A549 treated with Mapracorat at 1 μM for 4 hours (cell line): ENCODE results near the gene MAN2B2. TPM values are rescaled to one million over a fixed set of nuclear protein-coding genes. Genes with fewer than 3 reads are reported as not detected.

Experiments used
- total RNA-seq: library from RNA; stranded (reverse); fragments of 200-300 nt; extraction: Qiagen RNA extraction; gene quantifications from 5 replicates; pipeline ENCODE4 v1.2.3, GENCODE V29; 2022

The MAN2B2 gene
- total RNA-seq = 8.4 to 11.0 TPM (median 9.6 TPM) in 5 replicates

DNA sequence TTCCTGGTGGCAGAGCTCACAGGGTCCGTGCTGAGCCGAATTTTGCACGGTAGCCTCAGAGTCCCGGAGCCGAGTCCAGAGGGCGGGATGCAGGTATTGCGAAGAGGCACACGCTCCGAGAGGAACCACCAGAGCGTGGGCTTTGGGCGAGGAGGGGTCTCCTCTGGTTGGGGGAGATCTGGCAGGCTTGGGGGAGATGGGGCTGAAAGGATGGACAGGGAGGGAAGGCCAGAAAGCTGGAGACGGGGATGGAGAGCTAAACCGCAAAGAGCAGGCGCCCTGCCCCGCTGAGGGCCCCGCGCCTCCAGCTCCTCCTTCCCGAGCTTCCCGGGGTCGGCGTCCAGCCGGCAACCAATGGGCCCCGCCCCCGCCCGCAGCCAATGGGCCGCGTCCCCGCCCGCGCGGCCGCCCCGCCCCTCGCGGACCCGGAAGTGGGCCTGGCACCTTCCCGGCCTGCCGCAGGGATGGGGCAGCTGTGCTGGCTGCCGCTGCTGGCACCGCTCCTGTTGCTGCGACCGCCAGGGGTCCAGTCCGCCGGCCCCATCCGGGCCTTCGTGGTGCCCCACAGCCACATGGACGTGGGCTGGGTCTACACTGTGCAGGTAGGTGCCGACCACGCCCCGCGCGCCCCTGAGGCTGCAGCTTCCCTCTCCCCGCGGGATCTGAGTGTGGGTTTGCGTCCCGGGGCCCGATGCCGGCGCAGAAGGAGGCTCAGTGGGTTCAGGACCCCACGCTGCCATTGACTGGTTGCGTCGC, at the start of gene MAN2B2:
MAN2B2 (plus strand) TSS at position 443 of the 756 bp plus-strand sequence; CDS start at position 465, 22 bp downstream.

DNA sequence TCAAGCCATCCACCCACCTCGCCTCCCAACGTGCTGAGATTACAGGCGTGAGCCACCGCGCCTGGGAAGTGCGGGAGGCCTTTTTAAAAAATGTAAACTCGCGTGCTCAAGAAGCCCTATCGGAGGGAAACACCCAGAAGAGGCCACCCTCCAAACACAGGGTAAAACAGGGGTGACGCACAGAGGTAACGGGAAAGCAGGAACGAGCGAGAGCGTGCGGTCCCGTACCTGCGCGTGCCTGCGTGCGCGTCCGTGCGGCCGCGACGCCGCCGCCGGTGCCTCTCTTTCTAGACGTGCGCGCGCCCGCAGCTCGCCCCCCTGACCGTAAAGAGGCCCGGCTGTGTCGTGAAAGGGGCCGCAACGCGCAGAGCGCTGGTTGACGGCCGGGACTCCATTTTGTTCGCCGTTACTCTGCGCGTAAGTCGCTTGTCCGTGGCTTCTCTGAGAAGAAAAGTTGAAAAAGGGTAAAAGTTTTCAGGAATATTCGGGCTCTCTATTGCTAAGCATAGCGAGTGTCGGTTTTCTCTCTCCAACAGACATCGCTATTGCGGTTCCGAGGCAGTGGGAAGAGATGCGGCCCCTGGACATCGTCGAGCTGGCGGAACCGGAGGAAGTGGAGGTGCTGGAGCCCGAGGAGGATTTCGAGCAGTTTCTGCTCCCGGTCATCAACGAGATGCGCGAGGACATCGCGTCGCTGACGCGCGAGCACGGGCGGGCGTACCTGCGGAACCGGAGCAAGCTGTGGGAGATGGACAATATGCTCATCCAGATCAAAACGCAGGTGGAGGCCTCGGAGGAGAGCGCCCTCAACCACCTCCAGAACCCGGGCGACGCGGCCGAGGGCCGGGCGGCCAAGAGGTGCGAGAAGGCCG, 65.5 kb downstream of the MAN2B2 start, which contains the start of gene MRFAP1:
MRFAP1 (plus strand) TSS at position 394 of the 872 bp plus-strand sequence; CDS start at position 572, 178 bp downstream.

Other genes with a start within 250 kb of the MAN2B2 start
- 25.5 to 36.4 TPM (median 35.9 TPM) in 5 replicates for gene PPP2R2C, start 102.6 kb upstream of the MAN2B2 start, total RNA-seq
- gene MRFAP1, start 65.5 kb downstream of the MAN2B2 start, total RNA-seq = 250 to 265 TPM (median 257 TPM) in 5 replicates
- 54.2 to 116 TPM (median 104 TPM) in 5 replicates for gene S100P, start 118.7 kb downstream of the MAN2B2 start, total RNA-seq
- gene MRFAP1L1, start 134.7 kb downstream of the MAN2B2 start, total RNA-seq = 32.2 to 34.7 TPM (median 33.5 TPM) in 5 replicates
- gene BLOC1S4, start 141.0 kb downstream of the MAN2B2 start, total RNA-seq = 13.5 to 18.5 TPM (median 17.4 TPM) in 5 replicates
- 10.0 to 15.1 TPM (median 12.6 TPM) in 5 replicates for gene KIAA0232, start 207.5 kb downstream of the MAN2B2 start, total RNA-seq